SJCRH30 (cell line): ENCODE data around the gene SLCO3A1. TPM values are rescaled to one million over a fixed set of nuclear protein-coding genes. Genes with fewer than 3 reads are reported as not detected.
A peak's percentile ranks its signal among the peaks of the same experiment; 100 is the strongest.

Source experiments
- DNase-seq, 2 experiments: peaks; one replicate each; pipeline ENCODE4 v3.0.0-alpha.2; 2015 to 2020
- H3K27ac ChIP-seq: fragments of 250-450 bp; sonication (Bioruptor Pico); 2 replicates; pipeline ENCODE4 v1.5.1; 2020; ENCODE audit warnings: mild to moderate bottlenecking, moderate library complexity
- H3K27me3 ChIP-seq: fragments of 250-450 bp; sonication (Bioruptor Pico); 2 replicates; pipeline ENCODE4 v1.5.1; 2020; ENCODE audit warnings: mild to moderate bottlenecking, moderate library complexity
- H3K36me3 ChIP-seq: fragments of 250-450 bp; sonication (Bioruptor Pico); 2 replicates; pipeline ENCODE4 v1.5.1; 2020; ENCODE audit warnings: mild to moderate bottlenecking, moderate library complexity
- H3K4me1 ChIP-seq: fragments of 250-450 bp; sonication (Bioruptor Pico); 2 replicates; pipeline ENCODE4 v1.5.1; 2020; ENCODE audit warnings: mild to moderate bottlenecking, moderate library complexity
- H3K4me3 ChIP-seq: fragments of 250-450 bp; sonication (Bioruptor Pico); 2 replicates; pipeline ENCODE4 v1.5.1; 2020; ENCODE audit warnings: mild to moderate bottlenecking, moderate library complexity
- H3K9me3 ChIP-seq: fragments of 250-450 bp; sonication (Bioruptor Pico); replicated peaks from 2 replicates; pipeline ENCODE4 v1.5.1; 2020; ENCODE audit warnings: mild to moderate bottlenecking, moderate library complexity
- total RNA-seq: library from RNA; depleted of rRNA; stranded (reverse); fragments of >200 nt; shearing (Covaris generic); gene quantifications from 2 replicates; pipeline ENCODE4 v1.2.3, GENCODE V29; 2014

SLCO3A1 gene
- total RNA-seq, 1 experiment from 2014 or later = 4.3 TPM

GRCh38 chr15:91882858-91883586 lies 29.5 kb downstream of the SLCO3A1 start:
- Histone ChIP-seq H3K9me3 (no peaks in the 10 kb centered on the region), H3K27ac (no peak overlapping the region), H3K36me3 (no peaks in the 10 kb centered on the region), H3K4me3 (no peak overlapping the region), H3K4me1 (no peaks in the 10 kb centered on the region), H3K27me3 (no peaks in the 10 kb centered on the region)
- DNase-seq = no peak

GRCh38 chr15:91884606-91885005 lies 31.1 kb downstream of the SLCO3A1 start:
- Histone ChIP-seq H3K9me3 (no peaks in the 10 kb centered on the region), H3K27me3 (no peaks in the 10 kb centered on the region), H3K4me3 (no peak overlapping the region), H3K36me3 (no peaks in the 10 kb centered on the region), H3K27ac (no peak overlapping the region), H3K4me1 (no peaks in the 10 kb centered on the region)
- DNase-seq = no peak

- no peak overlapping the region for H3K27ac ChIP-seq
- H3K36me3 ChIP-seq = no peaks in the 10 kb centered on the region
- H3K4me3 ChIP-seq = no peak overlapping the region
- H3K4me1 ChIP-seq = no peaks in the 10 kb centered on the region
- DNase-seq = no peak
- H3K27me3 ChIP-seq = no peaks in the 10 kb centered on the region
- H3K9me3 ChIP-seq = no peaks in the 10 kb centered on the region
These were observed 31.5 kb downstream of the SLCO3A1 start for GRCh38 chr15:91885054-91885453.

- Histone ChIP-seq H3K27me3 (no peaks in the 10 kb centered on the region), H3K27ac (no peak overlapping the region), H3K4me3 (no peak overlapping the region), H3K9me3 (no peaks in the 10 kb centered on the region), H3K36me3 (no peaks in the 10 kb centered on the region), H3K4me1 (no peaks in the 10 kb centered on the region)
- no peak for DNase-seq
These were observed 32.3 kb downstream of the SLCO3A1 start for GRCh38 chr15:91885714-91886270.

GRCh38 chr15:91886878-91887277 lies 33.4 kb downstream of the SLCO3A1 start:
- Histone ChIP-seq H3K36me3 (no peaks in the 10 kb centered on the region), H3K27ac (no peak overlapping the region), H3K4me3 (no peak overlapping the region), H3K9me3 (no peaks in the 10 kb centered on the region), H3K4me1 (no peaks in the 10 kb centered on the region), H3K27me3 (no peaks in the 10 kb centered on the region)
- DNase-seq = no peak

- no peaks in the 10 kb centered on the region for H3K9me3 ChIP-seq
- H3K27ac ChIP-seq = no peak overlapping the region
- no peaks in the 10 kb centered on the region for H3K27me3 ChIP-seq
- H3K4me1 ChIP-seq = no peaks in the 10 kb centered on the region
- H3K36me3 ChIP-seq = no peaks in the 10 kb centered on the region
- H3K4me3 ChIP-seq = no peak overlapping the region
- no peak for DNase-seq
These were observed 33.8 kb downstream of the SLCO3A1 start for GRCh38 chr15:91887321-91887720.

GRCh38 chr15:91887921-91888373 lies 34.4 kb downstream of the SLCO3A1 start:
- Histone ChIP-seq H3K4me3 (no peak overlapping the region), H3K27ac (no peak overlapping the region), H3K27me3 (no peaks in the 10 kb centered on the region), H3K36me3 (no peaks in the 10 kb centered on the region), H3K4me1 (no peaks in the 10 kb centered on the region), H3K9me3 (no peaks in the 10 kb centered on the region)
- no peak for DNase-seq

- Histone ChIP-seq H3K4me1 (no peaks in the 10 kb centered on the region), H3K27me3 (no peaks in the 10 kb centered on the region), H3K36me3 (no peaks in the 10 kb centered on the region), H3K27ac (no peak overlapping the region), H3K4me3 (no peak overlapping the region), H3K9me3 (no peaks in the 10 kb centered on the region)
- DNase-seq = no peak
These were observed 35.8 kb downstream of the SLCO3A1 start for GRCh38 chr15:91889111-91889815.

GRCh38 chr15:91890614-91891013 lies 37.1 kb downstream of the SLCO3A1 start:
- no peaks in the 10 kb centered on the region for H3K36me3 ChIP-seq
- DNase-seq = no peak
- no peaks in the 10 kb centered on the region for H3K9me3 ChIP-seq
- H3K4me3 ChIP-seq = no peak overlapping the region
- H3K4me1 ChIP-seq = no peaks in the 10 kb centered on the region
- no peak overlapping the region for H3K27ac ChIP-seq
- H3K27me3 ChIP-seq = no peaks in the 10 kb centered on the region

GRCh38 chr15:91891101-91891500 lies 37.6 kb downstream of the SLCO3A1 start:
- Histone ChIP-seq H3K4me1 (no peaks in the 10 kb centered on the region), H3K4me3 (no peak overlapping the region), H3K27ac (no peak overlapping the region), H3K9me3 (no peaks in the 10 kb centered on the region), H3K27me3 (no peaks in the 10 kb centered on the region), H3K36me3 (no peaks in the 10 kb centered on the region)
- DNase-seq = no peak

GRCh38 chr15:91891788-91892345 lies 38.4 kb downstream of the SLCO3A1 start:
- DNase-seq = peak in 1 of 2 experiments; percentile 25
- H3K9me3 ChIP-seq = no peaks in the 10 kb centered on the region
- no peak overlapping the region for H3K27ac ChIP-seq
- H3K4me3 ChIP-seq = no peak overlapping the region
- H3K36me3 ChIP-seq = no peaks in the 10 kb centered on the region
- H3K4me1 ChIP-seq = no peaks in the 10 kb centered on the region
- no peaks in the 10 kb centered on the region for H3K27me3 ChIP-seq

GRCh38 chr15:91892436-91892835 lies 38.9 kb downstream of the SLCO3A1 start:
- H3K9me3 ChIP-seq = no peaks in the 10 kb centered on the region
- no peaks in the 10 kb centered on the region for H3K36me3 ChIP-seq
- H3K4me3 ChIP-seq = no peak overlapping the region
- H3K27ac ChIP-seq = no peak overlapping the region
- no peaks in the 10 kb centered on the region for H3K27me3 ChIP-seq
- DNase-seq = no peak
- no peaks in the 10 kb centered on the region for H3K4me1 ChIP-seq

- no peaks in the 10 kb centered on the region for H3K27me3 ChIP-seq
- DNase-seq = no peak
- H3K27ac ChIP-seq = no peak overlapping the region
- no peaks in the 10 kb centered on the region for H3K36me3 ChIP-seq
- peaks cover 4% of the 10 kb centered on the region; the same call in 1 of the 2 replicates for H3K4me1 ChIP-seq
- H3K4me3 ChIP-seq = no peak overlapping the region
- H3K9me3 ChIP-seq = no peaks in the 10 kb centered on the region
These were observed 41.1 kb downstream of the SLCO3A1 start for GRCh38 chr15:91894606-91895005.

- H3K36me3 ChIP-seq = no peaks in the 10 kb centered on the region
- H3K27ac ChIP-seq = no peak overlapping the region
- H3K9me3 ChIP-seq = no peaks in the 10 kb centered on the region
- DNase-seq = no peak
- H3K4me1 ChIP-seq = peaks cover 4% of the 10 kb centered on the region; the same call in 1 of the 2 replicates
- no peak overlapping the region for H3K4me3 ChIP-seq
- no peaks in the 10 kb centered on the region for H3K27me3 ChIP-seq
These were observed 41.5 kb downstream of the SLCO3A1 start for GRCh38 chr15:91895051-91895450.
